Urothelium cell line (cell line): Measurements from ENCODE around the gene MRPL28.
"Not testable (repeated sequence)": the region's sequence is repeated elsewhere in the genome, so short reads cannot be mapped to it uniquely, and the experiment has no call there.

Experiments used
- DNase-seq: peaks from one replicate; pipeline ENCODE4 v3.0.0; 2011; ENCODE audit warnings: low spot score, mixed read lengths
- FAIRE-seq: peaks from 2 replicates; lab custom pipeline; 2011; peaks lifted over from hg19 to GRCh38; lab: Jason Lieb, UNC

MRPL28 gene

GRCh38 chr16:361341-361871, 8.9 kb downstream of the MRPL28 start:
- FAIRE-seq (no peak), DNase-seq (no peak)

- DNase-seq, result no peak
- FAIRE-seq, result no peak
These were observed 9.5 kb downstream of the MRPL28 start for GRCh38 chr16:360698-361336.

- no peak for FAIRE-seq
- DNase-seq, result no peak
These were observed 10.3 kb downstream of the MRPL28 start for GRCh38 chr16:359871-360697.

- no peak for DNase-seq
- no peak for FAIRE-seq
These were observed 11.1 kb downstream of the MRPL28 start for GRCh38 chr16:359067-359763.

- FAIRE-seq (no peak), DNase-seq (no peak)
These were observed 13.6 kb downstream of the MRPL28 start for GRCh38 chr16:356741-357140.

- no peak for FAIRE-seq
- DNase-seq, result no peak
These were observed 15.3 kb downstream of the MRPL28 start for GRCh38 chr16:354971-355461.

- no peak for DNase-seq
- no peak for FAIRE-seq
These were observed 16.0 kb downstream of the MRPL28 start for GRCh38 chr16:354291-354881.

GRCh38 chr16:353404-354290, 16.7 kb downstream of the MRPL28 start:
- DNase-seq (no peak), FAIRE-seq (no peak)

- FAIRE-seq (no peak), DNase-seq (peak; percentile 95)
These were observed 17.6 kb downstream of the MRPL28 start, which contains the start of gene AXIN1 for GRCh38 chr16:352547-353403. Gene AXIN1, minus strand, starts transcription at chr16:352723. Its CDS starts 5,698 bp downstream, at chr16:347025.

- DNase-seq (peak; percentile 27), FAIRE-seq (no peak)
These were observed 18.4 kb downstream of the MRPL28 start for GRCh38 chr16:351804-352520.

GRCh38 chr16:350203-350602, 20.1 kb downstream of the MRPL28 start:
- FAIRE-seq, result no peak
- DNase-seq, result no peak

- DNase-seq (no peak), FAIRE-seq (no peak)
These were observed 21.1 kb downstream of the MRPL28 start for GRCh38 chr16:349211-349610.

- FAIRE-seq, DNase-seq: not testable (repeated sequence)
These were observed 21.8 kb downstream of the MRPL28 start for GRCh38 chr16:348495-348894.

GRCh38 chr16:347203-347602, 23.1 kb downstream of the MRPL28 start:
- FAIRE-seq, result no peak
- no peak for DNase-seq

- DNase-seq (no peak), FAIRE-seq (no peak)
These were observed 23.8 kb downstream of the MRPL28 start for GRCh38 chr16:346587-346986.

GRCh38 chr16:345772-346171, 24.6 kb downstream of the MRPL28 start:
- FAIRE-seq, result no peak
- no peak for DNase-seq

GRCh38 chr16:342455-343213, 27.7 kb downstream of the MRPL28 start:
- DNase-seq, result no peak

GRCh38 chr16:341974-342336, 28.4 kb downstream of the MRPL28 start:
- FAIRE-seq, DNase-seq: not testable (repeated sequence)

More at GRCh38 chr16:342455-343213, 27.7 kb downstream of the MRPL28 start:
- FAIRE-seq, result no peak
